ENCODE data around the gene TXK.

The TXK gene

GRCh38 chr4:48051078-48051477, 83.0 kb downstream of the TXK start:
- DNase-seq (ENCODE audit: low read depth in 2 of 2) = no peak

- DNase-seq (ENCODE audit: low read depth in 2 of 2) = no peak
Observed at GRCh38 chr4:48049483-48049882, 84.6 kb downstream of the TXK start.

GRCh38 chr4:48047896-48048295, 86.2 kb downstream of the TXK start:
- DNase-seq (ENCODE audit: low read depth in 2 of 2) = no peak

GRCh38 chr4:48047421-48047844, 86.6 kb downstream of the TXK start:
- DNase-seq (ENCODE audit: low read depth in 2 of 2) = peak; percentile 65 to 67

- no peak for DNase-seq (ENCODE audit: low read depth in 2 of 2)
Observed at GRCh38 chr4:48046059-48046458, 88.0 kb downstream of the TXK start.

- no peak for DNase-seq (ENCODE audit: low read depth in 2 of 2)
Observed at GRCh38 chr4:48044298-48044697, 89.8 kb downstream of the TXK start.

- no peak for DNase-seq (ENCODE audit: low read depth in 2 of 2)
Observed at GRCh38 chr4:48043504-48043903, 90.5 kb downstream of the TXK start.

GRCh38 chr4:48042979-48043461, 91.0 kb downstream of the TXK start:
- no peak for DNase-seq (ENCODE audit: low read depth in 2 of 2)

- no peak for DNase-seq (ENCODE audit: low read depth in 2 of 2)
Observed at GRCh38 chr4:48041535-48042137, 92.4 kb downstream of the TXK start.

- no peak for DNase-seq (ENCODE audit: low read depth in 2 of 2)
Observed at GRCh38 chr4:48039561-48039960, 94.5 kb downstream of the TXK start.

GRCh38 chr4:48038666-48039065, 95.4 kb downstream of the TXK start:
- DNase-seq (ENCODE audit: low read depth in 2 of 2) = no peak

- DNase-seq (ENCODE audit: low read depth in 2 of 2) = no peak
Observed at GRCh38 chr4:48037117-48037462, 97.0 kb downstream of the TXK start.

- no peak for DNase-seq (ENCODE audit: low read depth in 2 of 2)
Observed at GRCh38 chr4:48035952-48036351, 98.1 kb downstream of the TXK start.

GRCh38 chr4:48033825-48034413, 100.1 kb downstream of the TXK start:
- DNase-seq (ENCODE audit: low read depth in 2 of 2) = peak; percentile 36 to 42

GRCh38 chr4:48033412-48033811, 100.6 kb downstream of the TXK start:
- DNase-seq (ENCODE audit: low read depth in 2 of 2) = no peak

GRCh38 chr4:48032721-48033120, 101.3 kb downstream of the TXK start:
- no peak for DNase-seq (ENCODE audit: low read depth in 2 of 2)

GRCh38 chr4:48031802-48032525, 102.1 kb downstream of the TXK start:
- DNase-seq (ENCODE audit: low read depth in 2 of 2) = no peak

- DNase-seq (ENCODE audit: low read depth in 2 of 2) = no peak
Observed at GRCh38 chr4:48030470-48030869, 103.6 kb downstream of the TXK start.

- no peak for DNase-seq (ENCODE audit: low read depth in 2 of 2)
Observed at GRCh38 chr4:48028696-48029095, 105.4 kb downstream of the TXK start.

- no peak for DNase-seq (ENCODE audit: low read depth in 2 of 2)
Observed at GRCh38 chr4:48027653-48028052, 106.4 kb downstream of the TXK start.

GRCh38 chr4:48025005-48025404, 109.0 kb downstream of the TXK start:
- no peak for DNase-seq (ENCODE audit: low read depth in 2 of 2)

GRCh38 chr4:48024522-48024921, 109.5 kb downstream of the TXK start:
- no peak for DNase-seq (ENCODE audit: low read depth in 2 of 2)

GRCh38 chr4:48022192-48022799, 111.8 kb downstream of the TXK start:
- DNase-seq (ENCODE audit: low read depth in 2 of 2) = no peak

Data from activated CD8-positive, alpha-beta memory T cell treated with anti-CD3 and anti-CD28 coated beads for 4 hours (primary cell).